CD4-positive, alpha-beta T cell treated with Interleukin-4 for 1 hour (primary cell): ENCODE data around the gene KIAA0513.

Experiments used
- DNase-seq, 2 donors: peaks; one replicate each; pipeline ENCODE4 v3.0.0-alpha.2; 2020 to 2022

The KIAA0513 gene

DNA sequence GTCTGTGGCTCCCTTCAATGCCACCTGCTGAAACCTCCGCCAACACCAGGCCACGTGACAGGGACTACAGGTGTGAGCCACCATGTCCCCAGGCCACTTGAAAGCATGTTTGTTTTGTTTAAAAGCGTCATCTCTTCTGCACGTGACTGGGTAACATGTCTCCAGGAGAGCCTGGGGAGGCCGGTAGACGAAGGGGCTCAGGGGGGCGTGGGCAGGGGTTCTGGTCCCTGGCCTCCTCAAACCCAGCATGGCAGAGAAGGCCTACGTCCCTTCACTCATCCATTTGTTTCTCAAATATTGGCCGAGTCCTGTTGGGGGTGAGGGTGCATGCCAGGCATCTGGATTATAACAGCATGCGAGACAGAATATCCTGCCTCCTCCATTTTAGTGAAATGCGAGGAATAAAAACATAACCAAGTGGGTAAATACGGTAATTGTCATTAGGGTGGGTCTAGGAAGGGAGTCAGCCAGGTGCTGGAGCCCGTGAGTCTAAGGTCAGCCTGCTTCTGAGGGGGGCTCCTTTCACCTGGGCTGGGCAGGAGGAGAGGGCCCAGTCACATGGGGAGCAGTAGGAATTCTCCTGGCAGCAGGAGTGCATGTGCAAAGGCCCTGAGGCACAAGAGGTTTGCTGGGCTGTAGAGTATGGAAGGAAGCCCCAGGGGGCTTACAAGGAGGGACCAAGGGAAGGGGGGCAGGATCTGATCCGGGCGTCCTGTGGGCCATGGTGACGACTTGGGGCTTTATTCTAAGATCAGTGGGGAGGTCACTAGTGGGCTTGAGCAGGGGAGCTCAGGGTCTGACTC, 111.4 kb downstream of the KIAA0513 start:
- DNase-seq = no peak

DNA sequence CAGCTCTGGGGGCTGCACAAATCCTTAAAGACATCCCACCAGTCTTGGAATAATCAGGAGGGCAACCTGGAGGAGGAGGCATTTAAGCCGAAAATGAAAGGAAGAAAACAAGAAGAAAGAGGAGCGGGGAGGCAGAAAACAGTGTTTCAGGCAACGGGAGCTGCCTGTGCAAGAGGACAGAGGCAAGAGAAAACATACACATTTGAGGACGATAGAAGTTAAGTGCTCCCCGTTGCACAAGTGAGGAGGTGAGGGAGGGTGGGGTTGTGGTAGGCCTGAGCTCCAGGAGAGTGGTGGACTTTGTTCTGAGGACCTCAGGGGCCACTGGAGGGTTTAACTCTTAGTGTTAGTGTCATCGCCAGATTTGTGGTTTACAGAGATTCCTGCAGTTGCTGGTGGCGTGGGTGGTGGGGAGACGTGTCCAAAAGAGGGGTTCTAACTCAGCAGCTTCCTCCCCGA, 112.3 kb downstream of the KIAA0513 start:
- no peak for DNase-seq

DNA sequence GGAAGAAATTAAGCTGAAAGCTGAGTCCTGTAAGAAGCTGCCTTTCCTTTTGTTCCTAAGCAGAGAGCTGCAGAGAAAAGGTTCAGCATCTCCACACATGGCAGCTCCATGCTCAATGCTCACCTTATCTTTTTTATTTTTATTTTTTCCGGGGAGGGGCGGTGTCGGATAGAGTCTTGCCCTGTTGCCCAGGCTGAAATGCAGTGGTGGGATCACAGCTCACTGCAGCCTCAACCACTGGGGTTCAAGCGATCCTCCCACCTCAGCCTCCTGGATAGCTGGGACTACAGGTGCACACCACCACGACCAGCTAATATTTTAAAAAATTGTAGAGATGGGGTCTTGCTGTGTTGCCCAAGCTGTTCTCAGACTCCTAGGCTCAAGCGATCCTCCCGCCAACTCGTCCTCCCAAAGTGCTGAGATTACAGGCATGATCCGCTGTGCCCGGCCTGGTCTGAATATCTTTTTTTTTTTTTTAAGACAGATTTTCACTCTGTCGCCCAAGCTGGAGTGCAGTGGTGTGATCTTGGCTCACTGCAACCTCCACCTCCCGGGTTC, 112.9 kb downstream of the KIAA0513 start:
- no peak for DNase-seq

DNA sequence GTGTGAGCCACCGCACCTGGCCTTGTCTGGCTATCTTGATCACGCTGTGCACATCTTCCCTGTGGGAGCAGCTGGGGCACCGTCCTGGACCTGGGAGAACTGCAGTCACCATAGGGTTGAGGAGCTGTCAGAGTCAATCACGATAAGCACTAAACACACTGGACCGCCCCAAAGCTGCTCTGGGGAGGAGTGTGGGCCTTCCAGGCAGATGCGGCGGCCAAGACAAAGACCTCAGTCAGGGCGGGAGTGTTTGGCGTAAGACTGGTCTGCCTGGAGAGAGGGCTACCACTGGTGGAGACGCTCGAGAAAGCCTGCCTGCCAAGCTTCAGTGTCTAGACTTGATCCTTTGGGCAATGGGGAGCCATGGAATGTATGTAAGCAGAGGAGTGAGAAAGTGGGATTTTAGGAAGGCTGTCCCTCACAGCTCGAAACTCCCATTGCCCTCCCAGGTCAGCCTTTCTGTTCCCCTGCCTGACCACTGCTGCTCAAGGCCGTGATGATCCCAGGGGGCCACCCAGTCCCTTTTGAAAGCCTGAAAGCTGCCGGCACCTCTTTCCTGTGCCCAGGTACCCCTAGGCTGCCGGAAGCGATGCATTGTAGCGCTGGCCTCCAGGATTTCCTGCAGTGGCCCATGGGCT, 114.0 kb downstream of the KIAA0513 start:
- no peak for DNase-seq

DNA sequence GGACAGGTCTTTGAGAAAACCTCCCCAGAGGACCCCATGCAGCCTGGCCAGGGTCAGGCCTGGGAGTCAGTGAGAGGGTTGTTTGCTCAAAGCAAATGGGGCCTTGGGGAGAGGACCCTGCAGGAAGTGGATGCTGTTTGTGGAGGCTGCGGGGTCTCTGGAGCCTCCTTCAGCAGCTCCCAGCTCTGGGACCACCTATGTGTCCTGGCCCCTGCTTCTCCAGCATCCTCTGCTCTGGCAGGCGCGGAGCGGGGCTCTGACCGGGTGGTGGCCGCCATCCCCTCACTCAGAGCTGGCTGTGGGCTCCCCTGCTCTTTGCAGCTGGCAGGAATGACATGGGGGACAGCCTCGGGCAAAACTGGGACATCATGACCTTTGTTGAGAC, 114.5 kb downstream of the KIAA0513 start:
- DNase-seq = no peak

DNA sequence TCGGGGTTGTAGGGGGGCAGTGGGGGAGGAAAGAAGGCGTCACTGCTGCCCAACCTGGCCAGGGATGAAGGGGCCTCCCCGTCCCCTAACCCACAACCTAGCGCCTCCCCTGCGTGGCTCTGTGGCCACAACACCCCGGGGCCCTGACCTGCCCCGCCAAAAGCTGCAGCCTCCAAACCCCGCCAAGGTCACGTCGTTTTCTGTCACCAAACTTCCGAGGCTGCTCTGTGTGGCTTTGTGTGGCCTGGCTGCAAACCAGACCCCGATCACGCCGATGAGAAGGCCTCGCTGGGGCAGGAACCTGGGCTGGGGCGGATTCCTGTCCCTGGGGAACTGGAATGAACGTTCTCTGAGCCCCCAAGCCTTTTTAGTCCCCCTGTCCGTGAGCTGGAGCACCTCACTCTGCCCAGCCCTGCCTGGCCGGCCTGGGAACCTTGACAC, 115.2 kb downstream of the KIAA0513 start:
- no peak for DNase-seq
